Tibial nerve (tissue), 4 donors: Measurements from ENCODE around the gene CKAP4. TPM values are rescaled to one million over a fixed set of nuclear protein-coding genes. Genes with fewer than 3 reads are reported as not detected.

Experiments used
- DNase-seq, 2 donors: peaks; one replicate each; pipeline ENCODE4 v3.0.0-alpha.2; 2019; ENCODE audit warnings: low spot score in 2 of 2
- H3K27ac ChIP-seq, 4 donors: fragments of 200-600 bp; sonication (generic) in 3 of 4; one replicate each; pipeline ENCODE4 v1.5.1; 2017 to 2019; ENCODE audit warnings: mild to moderate bottlenecking in 1 of 4
- H3K27me3 ChIP-seq, 2 donors: fragments of 200-600 bp; sonication (generic) in 1 of 2; one replicate each; pipeline versions ENCODE4 v1.5.1 to v1.6.0; 2017 to 2019
- H3K36me3 ChIP-seq, 3 donors: fragments of 200-600 bp; sonication (generic); one replicate each; pipeline ENCODE4 v1.5.1; 2018 to 2019
- H3K4me1 ChIP-seq, 4 donors: fragments of 200-600 bp; sonication (generic) in 3 of 4; one replicate each; pipeline ENCODE4 v1.5.1; 2017 to 2019
- H3K4me3 ChIP-seq, 4 donors: fragments of 200-600 bp; sonication (generic) in 3 of 4; one replicate each; pipeline ENCODE4 v1.5.1; 2017 to 2019; ENCODE audit warnings: mild to moderate bottlenecking in 1 of 4, moderate library complexity in 1 of 4
- H3K9me3 ChIP-seq, 4 donors: fragments of 200-600 bp; sonication (generic) in 3 of 4; one replicate each; pipeline ENCODE4 v1.5.1; 2017 to 2019
- CTCF ChIP-seq, 5 experiments: fragments of 200-600 bp in 3 of 5; fragments of 450-650 bp in 2 of 5; sonication (generic) in 3 of 5; IDR thresholded peaks; one replicate each; pipeline ENCODE4 v1.5.1; 2016 to 2019; ENCODE audit warnings: antibody characterized with exemption in 5 of 5, mild to moderate bottlenecking in 3 of 5, moderate library complexity in 2 of 5
- EP300 ChIP-seq, 2 donors: sonication (generic); formaldehyde crosslinking; IDR thresholded peaks; one replicate each; pipeline ENCODE4 v1.6.1; 2017; ENCODE audit warnings: antibody characterized with exemption in 2 of 2, mild to moderate bottlenecking in 1 of 2
- POLR2A ChIP-seq, 2 donors: fragments of 450-650 bp; IDR thresholded peaks; one replicate each; pipeline ENCODE4 v1.6.1; 2017; ENCODE audit warnings: antibody characterized with exemption in 2 of 2, mild to moderate bottlenecking in 2 of 2, moderate library complexity in 2 of 2
- WGBS, 2 donors: methylation state at CpG; one replicate each; pipeline ENCODE4 v1.1.5; 2018; 5-methylcytosine and 5-hydroxymethylcytosine counted together
- total RNA-seq, 4 donors: library from RNA; depleted of rRNA; stranded (reverse); fragments of >200 nt; gene quantifications; one replicate each; pipeline ENCODE4 v1.1.0, GENCODE V29; 2016

Gene CKAP4
- total RNA-seq, 4 donors from 2014 or later = 29.9 to 49.5 (median 38.7) TPM

GRCh38 chr12:106205208-106206069, 42.4 kb downstream of the CKAP4 start:
- Histone ChIP-seq H3K27me3 (no peaks in the 10 kb centered on the region), H3K4me3 (no peak overlapping the region), H3K4me1 (no peaks in the 10 kb centered on the region), H3K9me3 (peaks cover 0 to 15% (median 0%) of the 10 kb centered on the region in 4 donors), H3K27ac (no peak overlapping the region), H3K36me3 (no peaks in the 10 kb centered on the region)
- TF ChIP-seq POLR2A (IDR thresholded peaks at IDR 0.05) (no peak), EP300 (IDR thresholded peaks at IDR 0.05) (no peak), CTCF (IDR thresholded peaks at IDR 0.05) (no peak)
- WGBS, 2 donors = 34 to 37% methylated on average over 6 of the region's 6 CpGs
- no peak for DNase-seq

- Histone ChIP-seq H3K27me3 (no peaks in the 10 kb centered on the region), H3K36me3 (no peaks in the 10 kb centered on the region), H3K9me3 (peaks cover 0 to 15% (median 0%) of the 10 kb centered on the region in 4 donors), H3K27ac (no peak overlapping the region), H3K4me3 (no peak overlapping the region), H3K4me1 (no peaks in the 10 kb centered on the region)
- DNase-seq = no peak
- no peak for TF ChIP-seq POLR2A (IDR thresholded peaks at IDR 0.05)
- no peak for TF ChIP-seq EP300 (IDR thresholded peaks at IDR 0.05)
- TF ChIP-seq CTCF (IDR thresholded peaks at IDR 0.05) = no peak
- WGBS, 2 donors = 66 to 67% methylated on average over 2 of the region's 2 CpGs
Measured at GRCh38 chr12:106204312-106204711, 43.5 kb downstream of the CKAP4 start.

GRCh38 chr12:106197906-106198623, 49.8 kb downstream of the CKAP4 start:
- H3K9me3 ChIP-seq = no peaks in the 10 kb centered on the region
- H3K4me1 ChIP-seq = peaks cover 0 to 60% (median 20%) of the 10 kb centered on the region in 4 donors
- H3K27me3 ChIP-seq = no peaks in the 10 kb centered on the region
- H3K36me3 ChIP-seq = no peaks in the 10 kb centered on the region
- no peak overlapping the region for H3K4me3 ChIP-seq
- no peak for DNase-seq
- TF ChIP-seq EP300 (IDR thresholded peaks at IDR 0.05) (peak in 1 of 2 donors; percentile 63), POLR2A (IDR thresholded peaks at IDR 0.05) (no peak)
- peak overlapping the region in 2 of 4 donors; percentile 50 to 55 for H3K27ac ChIP-seq
- 78 to 80% methylated on average over 7 of the region's 8 CpGs for WGBS, 2 donors

GRCh38 chr12:106195621-106196027, 52.2 kb downstream of the CKAP4 start:
- Histone ChIP-seq H3K36me3 (no peaks in the 10 kb centered on the region), H3K27ac (peak overlapping the region in 2 of 4 donors; percentile 61 to 64), H3K9me3 (no peaks in the 10 kb centered on the region), H3K27me3 (no peaks in the 10 kb centered on the region), H3K4me1 (peaks cover 0 to 61% (median 20%) of the 10 kb centered on the region in 4 donors), H3K4me3 (no peak overlapping the region)
- WGBS, 2 donors = 2 to 16% methylated on average over 5 of the region's 5 CpGs
- TF ChIP-seq EP300 (IDR thresholded peaks at IDR 0.05) = peak in 1 of 2 donors; percentile 92
- TF ChIP-seq CTCF (IDR thresholded peaks at IDR 0.05) = no peak
- DNase-seq = peak; percentile 71 to 81

- Histone ChIP-seq H3K27me3 (no peaks in the 10 kb centered on the region), H3K27ac (peak overlapping the region in 1 of 4 donors; percentile 0), H3K9me3 (no peaks in the 10 kb centered on the region), H3K36me3 (no peaks in the 10 kb centered on the region), H3K4me3 (no peak overlapping the region), H3K4me1 (peaks cover 0 to 61% (median 20%) of the 10 kb centered on the region in 4 donors)
- WGBS, 2 donors = 93 to 96% methylated on average over 3 of the region's 3 CpGs
- no peak for DNase-seq
- TF ChIP-seq POLR2A (IDR thresholded peaks at IDR 0.05) (no peak), EP300 (IDR thresholded peaks at IDR 0.05) (no peak), CTCF (IDR thresholded peaks at IDR 0.05) (no peak)
Measured at GRCh38 chr12:106194351-106194750, 53.5 kb downstream of the CKAP4 start.
